ENCODE results near the gene TMOD1.

DNA sequence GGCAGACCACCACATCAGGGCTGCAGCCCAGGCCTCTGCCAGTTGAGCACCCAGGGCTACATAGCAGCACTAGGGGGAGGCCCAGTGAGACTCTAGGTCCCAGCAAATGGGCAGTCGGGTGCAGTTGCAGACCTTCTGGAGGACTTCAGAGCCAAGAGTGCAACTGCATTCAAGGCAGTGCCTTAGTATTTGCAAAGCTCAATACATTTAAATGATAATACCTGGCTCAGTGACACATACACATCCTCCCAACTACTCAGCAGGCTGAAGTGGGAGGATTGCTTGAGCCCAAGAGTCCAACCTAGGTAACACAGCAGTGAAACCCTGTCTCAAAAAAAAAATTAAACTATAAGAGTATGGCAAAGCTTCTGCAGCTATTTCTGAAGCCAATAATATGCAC, 38.6 kb upstream of the TMOD1 start:
- TF ChIP-seq EZH2 (IDR thresholded peaks at IDR 0.05; ENCODE audit: low read depth, low read length, severe bottlenecking) (no peak), POLR2A (IDR thresholded peaks at IDR 0.05; ENCODE audit: control extremely low read depth in 1 of 2, low read depth in 2 of 2, low read length in 2 of 2) (no peak), RFX5 (IDR thresholded peaks at IDR 0.05; ENCODE audit: borderline replicate concordance, low read depth, low read length) (no peak), SIN3A (conservative IDR thresholded peaks at IDR 0.05 in 1 of 2, IDR thresholded peaks at IDR 0.05 in 1 of 2; ENCODE audit: low read depth in 1 of 2, low read length in 2 of 2) (no peak), KDM5A (IDR thresholded peaks at IDR 0.05; ENCODE audit: low read length) (no peak), EP300 (IDR thresholded peaks at IDR 0.05; ENCODE audit: borderline replicate concordance in 1 of 2, low read depth in 2 of 2, low read length in 2 of 2) (no peak), TCF12 (IDR thresholded peaks at IDR 0.05; ENCODE audit: low read depth, low read length) (no peak)
- TF ChIP-seq, protein P1, sequence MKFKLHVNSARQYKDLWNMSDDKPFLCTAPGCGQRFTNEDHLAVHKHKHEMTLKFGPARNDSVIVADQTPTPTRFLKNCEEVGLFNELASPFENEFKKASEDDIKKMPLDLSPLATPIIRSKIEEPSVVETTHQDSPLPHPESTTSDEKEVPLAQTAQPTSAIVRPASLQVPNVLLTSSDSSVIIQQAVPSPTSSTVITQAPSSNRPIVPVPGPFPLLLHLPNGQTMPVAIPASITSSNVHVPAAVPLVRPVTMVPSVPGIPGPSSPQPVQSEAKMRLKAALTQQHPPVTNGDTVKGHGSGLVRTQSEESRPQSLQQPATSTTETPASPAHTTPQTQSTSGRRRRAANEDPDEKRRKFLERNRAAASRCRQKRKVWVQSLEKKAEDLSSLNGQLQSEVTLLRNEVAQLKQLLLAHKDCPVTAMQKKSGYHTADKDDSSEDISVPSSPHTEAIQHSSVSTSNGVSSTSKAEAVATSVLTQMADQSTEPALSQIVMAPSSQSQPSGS (IDR thresholded peaks at IDR 0.05; ENCODE audit: low read length): no peak

Measured in H1 (cell line).